K562 (cell line): Measurements from ENCODE around the gene ASCC3. TPM values are rescaled to one million over a fixed set of nuclear protein-coding genes. Genes with fewer than 3 reads are reported as not detected.

ENCODE experiments used
- CEBPG ChIP-seq, 3 experiments: fragments of 200-800 bp in 1 of 3; sonication (Bioruptor generic) in 1 of 3; sonication (generic) in 1 of 3; formaldehyde crosslinking in 1 of 3; IDR thresholded peaks in 2 of 3; conservative IDR thresholded peaks in 1 of 3; 2 replicates each; pipeline versions ENCODE4 v1.6.1 to v1.8.0; 2016 to 2022; ENCODE audit warnings: missing compliant biosample characterization in 2 of 3, missing genetic modification characterization in 2 of 3, mild to moderate bottlenecking in 1 of 3, missing genetic modification reagents in 1 of 3
- KDM2B ChIP-seq: fragments of 250-450 bp; sonication (Bioruptor Pico); IDR thresholded peaks from 2 replicates; pipeline ENCODE4 v1.8.0; 2021; ENCODE audit warnings: mild to moderate bottlenecking, moderate library complexity
- PYGO2 ChIP-seq: fragments of 450-650 bp; IDR thresholded peaks from 2 replicates; pipeline ENCODE4 v1.6.1; 2016; ENCODE audit warnings: mild to moderate bottlenecking, missing genetic modification characterization, moderate library complexity, missing compliant biosample characterization
- SMARCA5 ChIP-seq: fragments of 450-650 bp; IDR thresholded peaks from 2 replicates; pipeline ENCODE4 v1.6.1; 2016
- TCF7L2 ChIP-seq: fragments of 150-350 bp; IDR thresholded peaks from 2 replicates; pipeline ENCODE4 v1.6.1; 2016; ENCODE audit warnings: low read depth, mild to moderate bottlenecking, low read length, moderate library complexity
- ZNF133 ChIP-seq: fragments of 250-450 bp; sonication (Bioruptor Pico); IDR thresholded peaks from 2 replicates; pipeline ENCODE4 v1.4.0; 2020; ENCODE audit warnings: mild to moderate bottlenecking
- polyA plus RNA-seq, 8 experiments: library from polyadenylated mRNA; depleted of rRNA in 4 of 8; stranded (reverse) in 5 of 8; unstranded in 3 of 8; fragments of >200 nt; fragmentation: Nextera tagmentation in 2 of 8; fragmentation: Illumina TruSeq in 1 of 8; extraction: Ambion mirVana in 2 of 8; extraction: Trizol in 1 of 8; gene quantifications; 2 replicates each; pipeline versions ENCODE4 v1.2.1 to v1.2.3, GENCODE V29; 2011 to 2014; ENCODE audit warnings: inconsistent platforms in 1 of 8, missing spikeins in 1 of 8
- total RNA-seq, 7 experiments: library from RNA; depleted of rRNA in 6 of 7; stranded (reverse); fragments of >200 nt in 6 of 7; fragmentation: Illumina TruSeq in 2 of 7; extraction: Trizol in 2 of 7; gene quantifications; 2 replicates each; pipeline versions ENCODE4 v1.2.1 to v1.2.3, GENCODE V29; 2011 to 2021; ENCODE audit warnings: low replicate concordance in 1 of 7
- TF ChIP-seq, protein P1 (sequence below), 2 experiments: fragments of 450-650 bp; formaldehyde crosslinking in 1 of 2; IDR thresholded peaks; 2 replicates each; pipeline versions ENCODE4 v1.4.0 to v1.6.1; 2014 to 2020; ENCODE audit warnings: mild to moderate bottlenecking in 2 of 2, borderline replicate concordance in 1 of 2, low read depth in 1 of 2
- TF ChIP-seq, protein P2 (sequence below): fragments of 450-650 bp; formaldehyde crosslinking; IDR thresholded peaks from 2 replicates; pipeline ENCODE4 v1.4.0; 2020; ENCODE audit warnings: mild to moderate bottlenecking, moderate library complexity

The ASCC3 gene
- total and polyA plus RNA-seq, 9 of the 15 experiments (the other 6 are each of a cell fraction or from before 2014, with no cell fraction given) = 16.1 to 56.1 (median 33.9) TPM

- TF ChIP-seq, protein P1, sequence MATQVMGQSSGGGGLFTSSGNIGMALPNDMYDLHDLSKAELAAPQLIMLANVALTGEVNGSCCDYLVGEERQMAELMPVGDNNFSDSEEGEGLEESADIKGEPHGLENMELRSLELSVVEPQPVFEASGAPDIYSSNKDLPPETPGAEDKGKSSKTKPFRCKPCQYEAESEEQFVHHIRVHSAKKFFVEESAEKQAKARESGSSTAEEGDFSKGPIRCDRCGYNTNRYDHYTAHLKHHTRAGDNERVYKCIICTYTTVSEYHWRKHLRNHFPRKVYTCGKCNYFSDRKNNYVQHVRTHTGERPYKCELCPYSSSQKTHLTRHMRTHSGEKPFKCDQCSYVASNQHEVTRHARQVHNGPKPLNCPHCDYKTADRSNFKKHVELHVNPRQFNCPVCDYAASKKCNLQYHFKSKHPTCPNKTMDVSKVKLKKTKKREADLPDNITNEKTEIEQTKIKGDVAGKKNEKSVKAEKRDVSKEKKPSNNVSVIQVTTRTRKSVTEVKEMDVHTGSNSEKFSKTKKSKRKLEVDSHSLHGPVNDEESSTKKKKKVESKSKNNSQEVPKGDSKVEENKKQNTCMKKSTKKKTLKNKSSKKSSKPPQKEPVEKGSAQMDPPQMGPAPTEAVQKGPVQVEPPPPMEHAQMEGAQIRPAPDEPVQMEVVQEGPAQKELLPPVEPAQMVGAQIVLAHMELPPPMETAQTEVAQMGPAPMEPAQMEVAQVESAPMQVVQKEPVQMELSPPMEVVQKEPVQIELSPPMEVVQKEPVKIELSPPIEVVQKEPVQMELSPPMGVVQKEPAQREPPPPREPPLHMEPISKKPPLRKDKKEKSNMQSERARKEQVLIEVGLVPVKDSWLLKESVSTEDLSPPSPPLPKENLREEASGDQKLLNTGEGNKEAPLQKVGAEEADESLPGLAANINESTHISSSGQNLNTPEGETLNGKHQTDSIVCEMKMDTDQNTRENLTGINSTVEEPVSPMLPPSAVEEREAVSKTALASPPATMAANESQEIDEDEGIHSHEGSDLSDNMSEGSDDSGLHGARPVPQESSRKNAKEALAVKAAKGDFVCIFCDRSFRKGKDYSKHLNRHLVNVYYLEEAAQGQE (IDR thresholded peaks at IDR 0.05; ENCODE audit: borderline replicate concordance) = no peak
- TF ChIP-seq, protein P1 (CRISPR knock-in tag; IDR thresholded peaks at IDR 0.05; ENCODE audit: low read depth) = no peak
- TF ChIP-seq, protein P2, sequence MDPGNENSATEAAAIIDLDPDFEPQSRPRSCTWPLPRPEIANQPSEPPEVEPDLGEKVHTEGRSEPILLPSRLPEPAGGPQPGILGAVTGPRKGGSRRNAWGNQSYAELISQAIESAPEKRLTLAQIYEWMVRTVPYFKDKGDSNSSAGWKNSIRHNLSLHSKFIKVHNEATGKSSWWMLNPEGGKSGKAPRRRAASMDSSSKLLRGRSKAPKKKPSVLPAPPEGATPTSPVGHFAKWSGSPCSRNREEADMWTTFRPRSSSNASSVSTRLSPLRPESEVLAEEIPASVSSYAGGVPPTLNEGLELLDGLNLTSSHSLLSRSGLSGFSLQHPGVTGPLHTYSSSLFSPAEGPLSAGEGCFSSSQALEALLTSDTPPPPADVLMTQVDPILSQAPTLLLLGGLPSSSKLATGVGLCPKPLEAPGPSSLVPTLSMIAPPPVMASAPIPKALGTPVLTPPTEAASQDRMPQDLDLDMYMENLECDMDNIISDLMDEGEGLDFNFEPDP = no peak
- TF ChIP-seq ZNF133 (CRISPR knock-in tag) = no peak
- no peak for TF ChIP-seq CEBPG (CRISPR knock-in tag; IDR thresholded peaks at IDR 0.05)
- TF ChIP-seq CEBPG (tag; conservative IDR thresholded peaks at IDR 0.05 in 1 of 2, IDR thresholded peaks at IDR 0.05 in 1 of 2) = no peak
- no peak for TF ChIP-seq SMARCA5
- no peak for TF ChIP-seq TCF7L2
- TF ChIP-seq PYGO2 (tag) = no peak
- no peak for TF ChIP-seq KDM2B (CRISPR knock-in tag)
Observed at GRCh38 chr6:100686216-100686615, 194.9 kb downstream of the ASCC3 start (continued).
